GM21723 (cell line): ENCODE measurements around the gene ISOC2.
"Not testable (repeated sequence)": the region's sequence is repeated elsewhere in the genome, so short reads cannot be mapped to it uniquely, and the experiment has no call there.

Experiments
- ATAC-seq: cut with Tn5 transposase; IDR thresholded peaks from one replicate; pipeline ENCODE4 v1.9.1; 2021; ENCODE audit warnings: mild to moderate bottlenecking, moderate library complexity; ENCODE audit not compliant: unreplicated experiment

ISOC2 gene

DNA sequence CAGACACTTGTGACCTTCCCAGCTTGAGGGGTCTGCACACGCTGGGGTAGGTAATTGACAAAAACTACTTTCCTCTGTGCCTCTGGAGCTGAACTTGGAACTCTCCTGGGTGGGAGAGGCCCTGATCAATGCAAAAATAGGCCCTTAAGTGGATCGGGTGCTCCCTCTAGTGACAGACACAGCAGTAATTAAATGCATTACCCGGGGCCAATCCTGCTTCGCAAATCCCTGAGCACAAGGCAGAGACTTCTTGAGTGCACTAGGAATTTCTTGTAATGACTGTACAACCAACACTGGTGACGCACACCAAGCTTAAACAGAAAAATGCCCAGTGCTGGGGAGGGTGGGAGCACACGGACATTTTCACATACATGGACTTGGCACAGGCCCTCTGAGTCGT is 43.3 kb downstream of the ISOC2 start:
- ATAC-seq = no peak

DNA sequence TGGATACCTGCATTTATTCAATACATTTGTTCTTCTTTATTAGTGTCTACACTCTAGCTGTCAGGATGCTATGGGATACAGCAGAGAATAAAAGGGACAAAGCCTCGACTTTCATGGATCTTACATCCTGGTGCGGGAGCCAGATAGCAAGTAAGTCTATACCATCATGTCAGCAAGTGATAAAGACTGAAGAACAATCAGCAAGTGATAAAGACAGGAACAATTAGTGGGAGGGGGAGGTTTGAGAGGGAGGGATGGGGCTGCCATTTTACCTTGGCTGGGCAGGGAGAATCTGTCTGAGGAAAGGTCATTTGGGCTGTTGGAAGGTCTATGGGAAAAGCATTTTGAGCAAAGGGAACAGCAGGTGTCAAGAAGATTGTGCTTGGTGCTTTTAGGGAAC is 51.3 kb downstream of the ISOC2 start:
- ATAC-seq = no peak

DNA sequence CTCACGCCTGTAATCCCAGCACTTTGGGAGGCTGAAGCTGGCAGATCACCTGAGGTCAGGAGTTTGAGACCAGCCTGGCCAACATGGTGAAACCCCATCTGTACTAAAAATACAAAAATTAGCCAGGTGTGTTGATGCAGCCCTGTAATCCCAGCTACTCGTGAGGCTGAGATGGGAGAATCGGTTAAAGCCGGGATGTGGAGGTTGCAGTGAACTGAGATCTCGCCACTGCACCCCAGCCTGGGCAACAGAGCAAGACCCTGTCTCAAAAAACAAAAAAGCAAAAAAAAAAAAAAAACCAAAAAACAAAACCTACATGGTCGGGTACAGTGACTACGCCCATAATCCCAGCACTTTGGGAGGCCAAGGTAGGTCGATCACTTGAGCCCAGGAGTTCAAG is 52.3 kb downstream of the ISOC2 start:
- not testable (repeated sequence) for ATAC-seq

DNA sequence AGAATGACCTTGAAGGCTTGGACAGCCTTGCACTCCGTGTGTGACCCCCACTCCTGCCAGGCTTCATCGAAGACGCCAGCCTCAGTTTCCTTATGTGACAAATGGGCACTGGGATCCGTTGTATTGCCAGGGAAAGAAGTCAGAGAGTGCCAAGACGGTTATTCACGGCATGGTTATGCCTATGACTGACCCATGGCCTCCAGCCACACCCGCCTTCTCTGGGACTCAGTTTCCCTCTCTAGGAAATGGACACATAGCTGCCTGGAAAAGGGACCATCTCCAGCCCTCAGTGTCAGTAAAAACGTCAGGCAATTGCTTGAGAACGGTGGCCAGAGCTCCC is 52.9 kb downstream of the ISOC2 start:
- no peak for ATAC-seq

DNA sequence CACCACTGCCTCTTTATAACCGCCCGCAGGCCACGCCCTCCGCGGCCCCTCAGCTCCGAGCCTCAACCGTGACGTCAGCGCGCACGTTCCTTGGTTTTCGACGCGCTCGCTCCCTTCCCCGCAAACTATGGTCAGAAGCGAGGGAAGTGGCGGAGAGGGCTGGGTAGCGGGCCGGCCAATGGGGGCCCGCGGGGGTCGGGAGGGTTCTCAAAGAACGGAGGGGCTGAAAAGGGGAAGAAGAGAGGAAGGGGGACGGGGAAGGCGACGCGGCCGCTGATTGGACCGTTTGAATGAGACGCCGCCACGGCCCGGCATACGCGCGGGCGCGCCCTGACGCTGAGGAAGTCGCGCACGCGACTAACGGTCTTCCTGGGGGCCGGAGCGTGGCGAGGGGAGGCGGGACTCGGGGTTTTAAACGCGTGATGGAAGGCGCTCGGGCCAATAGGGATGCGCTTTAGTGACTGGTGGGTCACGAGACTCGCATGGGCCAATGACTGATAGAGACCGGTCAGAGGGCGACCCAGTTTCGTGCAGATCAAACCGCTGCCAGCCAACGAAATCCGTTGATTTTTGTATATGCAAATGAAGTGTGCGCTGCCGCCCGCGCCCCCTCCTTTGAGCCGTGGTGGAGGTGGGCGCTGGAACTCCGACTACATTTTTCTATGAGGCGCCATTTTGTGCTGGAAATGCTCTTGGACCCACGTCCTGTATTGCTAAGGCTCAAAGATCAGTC is 53.5 kb downstream of the ISOC2 start:
- ATAC-seq = peak; percentile 78

DNA sequence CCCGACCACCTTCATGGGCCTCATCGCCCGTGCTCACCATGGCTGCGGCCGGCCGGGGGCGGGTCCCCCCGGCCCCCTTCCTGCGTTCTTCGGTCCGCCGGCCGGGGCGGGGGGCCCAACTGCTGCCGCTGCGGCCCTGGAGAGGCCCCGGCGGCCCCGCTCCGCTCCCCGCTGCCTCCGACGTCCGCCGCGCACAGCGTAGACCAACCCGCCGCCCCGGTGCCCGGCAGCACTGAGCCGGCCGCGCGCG is 54.0 kb downstream of the ISOC2 start, which contains the start of gene UBE2S:
UBE2S (minus strand) TSS at position 239 of the 250 bp plus-strand sequence; CDS start at position 40, 199 bp downstream.
- ATAC-seq = peak; percentile 79

DNA sequence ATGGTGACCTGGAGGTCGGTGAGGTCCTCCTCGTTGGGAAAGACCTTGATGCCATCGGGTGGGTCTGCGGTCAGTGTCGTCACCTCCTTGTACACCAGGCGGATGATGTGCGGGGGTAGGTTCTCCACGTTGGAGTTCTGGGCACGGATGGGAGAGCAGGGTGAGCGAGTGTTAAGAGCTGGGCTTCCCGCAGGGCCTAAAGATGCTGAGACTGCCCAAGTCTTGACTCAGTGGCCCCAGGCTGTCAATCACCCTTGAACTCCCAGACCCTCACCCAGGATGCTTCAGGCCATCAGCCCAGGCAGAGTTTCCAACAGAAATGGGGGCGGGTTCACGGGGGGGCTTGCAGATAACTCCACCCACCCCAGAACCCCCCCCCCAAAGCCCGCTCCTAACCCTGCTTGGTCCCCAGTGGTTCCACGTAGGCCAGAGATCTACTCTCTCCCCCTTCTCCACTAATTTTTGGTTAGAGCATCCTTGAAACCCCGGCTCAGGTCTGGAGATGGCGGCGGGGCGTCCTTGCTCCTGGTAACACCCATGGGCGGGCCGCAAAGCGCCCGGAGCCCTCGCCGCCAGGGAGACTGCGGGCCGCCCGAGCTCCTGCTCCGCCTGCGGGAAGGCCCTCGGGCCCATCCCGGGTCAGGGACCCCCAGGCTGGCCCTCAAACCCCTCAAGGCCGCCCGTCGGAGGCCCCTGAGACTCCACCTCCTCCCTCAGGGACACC is 54.5 kb downstream of the ISOC2 start:
- ATAC-seq = no peak

DNA sequence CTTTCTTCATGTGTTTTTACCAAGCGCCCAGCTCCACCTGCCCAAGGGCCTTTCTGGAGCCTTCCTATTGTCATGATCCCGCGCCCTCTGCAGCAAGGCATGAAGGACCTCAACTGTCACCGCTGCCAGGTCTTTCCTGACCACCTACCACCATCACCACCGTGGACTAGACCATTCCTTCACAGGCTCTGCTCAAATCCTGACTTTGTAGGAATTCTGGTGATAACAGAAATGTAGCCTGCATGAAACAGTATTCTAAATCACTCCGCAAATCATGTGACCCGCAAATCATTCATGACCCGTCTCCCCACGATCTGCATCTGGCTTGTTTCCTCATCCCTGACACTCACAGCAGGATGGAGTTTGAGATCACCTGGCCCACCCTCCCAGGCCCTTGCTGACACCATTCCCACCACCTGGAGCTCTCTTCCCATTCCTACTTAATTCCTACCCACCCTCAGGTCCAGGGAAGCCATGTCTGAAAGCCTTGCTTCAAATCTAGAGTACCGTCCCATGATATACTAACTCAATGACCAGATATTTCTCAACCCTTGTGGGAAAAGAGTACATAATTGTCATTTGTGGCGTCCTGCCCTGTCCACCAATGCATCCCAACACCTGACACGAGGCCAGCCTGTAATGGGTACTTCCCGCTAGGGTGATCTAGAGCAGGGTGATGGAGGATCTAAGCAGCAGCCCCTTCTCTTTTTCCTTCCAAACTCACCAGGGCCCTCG is 55.2 kb downstream of the ISOC2 start:
- no peak for ATAC-seq

DNA sequence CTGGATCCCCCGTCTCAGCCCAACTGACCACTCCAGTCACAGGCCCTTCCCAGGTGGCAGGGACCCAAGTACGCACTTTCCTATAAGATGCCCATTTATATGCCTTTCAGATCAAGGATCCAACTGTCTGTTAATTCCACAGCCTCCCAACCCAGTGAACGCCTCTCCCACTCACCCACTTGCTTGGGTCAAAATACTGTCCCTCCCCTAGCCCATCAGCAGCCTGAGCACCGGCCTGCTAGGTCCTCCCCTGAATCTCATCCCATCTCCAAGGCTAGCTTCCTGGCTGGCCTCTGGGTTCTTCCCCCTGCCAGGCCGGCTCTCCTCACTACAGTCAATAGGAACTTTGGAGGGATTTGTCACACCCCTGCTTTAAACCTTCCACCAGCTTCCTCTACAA is 55.8 kb downstream of the ISOC2 start:
- no peak for ATAC-seq
